NOMO-1 treated with dmso at 0.1 percent for 144 hours (cell line): ENCODE results near the gene NEUROG1.
A peak's percentile ranks its signal among the peaks of the same experiment; 100 is the strongest.
"Not testable (repeated sequence)": the region's sequence is repeated elsewhere in the genome, so short reads cannot be mapped to it uniquely, and the experiment has no call there.

Experiments
- DNase-seq: peaks from one replicate; lab custom pipeline; 2025; ENCODE audit not compliant: unreplicated experiment; lab: John Stamatoyannopoulos, UW

NEUROG1 gene

DNA sequence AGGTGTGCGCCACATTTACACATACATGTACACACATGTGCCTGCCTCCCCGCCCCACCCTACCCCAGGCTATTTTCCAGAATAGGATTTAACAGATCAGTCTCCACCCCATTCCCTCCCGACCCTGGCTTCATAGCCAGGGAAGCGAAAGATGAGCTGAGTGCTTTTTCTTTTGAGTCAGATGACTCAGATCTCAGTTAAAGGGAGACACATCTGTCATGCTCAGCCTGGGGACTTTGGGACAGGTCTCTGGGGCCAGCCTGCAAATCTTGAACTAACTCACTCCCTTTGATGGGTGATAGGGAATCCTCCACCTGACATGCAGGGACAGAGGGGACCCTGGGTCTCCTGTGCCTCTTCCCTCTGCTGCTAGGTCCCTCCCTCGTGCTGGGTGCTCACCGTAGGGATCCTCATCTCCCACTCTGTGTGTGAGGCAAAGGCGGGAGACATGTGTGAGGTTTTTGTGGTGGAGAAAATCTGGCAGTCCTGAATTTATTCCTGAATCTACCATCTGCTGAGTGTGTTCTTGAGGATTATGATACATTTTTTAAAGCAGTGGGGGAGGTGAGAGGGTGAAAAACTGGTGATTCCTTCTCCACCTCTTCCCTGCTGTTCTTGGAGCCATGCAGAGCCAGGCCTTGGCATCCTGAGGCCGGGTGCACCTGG, 37.7 kb downstream of the NEUROG1 start:
- no peak for DNase-seq

DNA sequence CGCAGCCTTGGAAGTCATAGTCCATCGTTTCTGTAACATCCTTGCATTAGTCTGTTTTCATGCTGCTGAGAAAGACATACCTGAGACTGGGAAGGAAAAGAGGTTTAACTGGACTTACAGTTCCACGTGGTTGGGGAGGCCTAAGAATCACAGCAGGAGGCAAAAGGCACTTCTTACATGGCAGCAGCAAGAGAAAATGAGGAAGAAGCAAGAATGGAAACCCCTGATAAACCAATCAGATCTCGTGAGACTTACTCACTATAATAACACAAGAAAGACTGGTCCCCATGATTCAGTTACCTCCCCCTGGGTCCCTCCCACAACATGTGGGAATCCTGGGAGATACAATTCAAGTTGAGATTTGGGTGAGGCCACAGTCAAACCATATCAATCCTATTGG, 40.2 kb downstream of the NEUROG1 start:
- not testable (repeated sequence) for DNase-seq

DNA sequence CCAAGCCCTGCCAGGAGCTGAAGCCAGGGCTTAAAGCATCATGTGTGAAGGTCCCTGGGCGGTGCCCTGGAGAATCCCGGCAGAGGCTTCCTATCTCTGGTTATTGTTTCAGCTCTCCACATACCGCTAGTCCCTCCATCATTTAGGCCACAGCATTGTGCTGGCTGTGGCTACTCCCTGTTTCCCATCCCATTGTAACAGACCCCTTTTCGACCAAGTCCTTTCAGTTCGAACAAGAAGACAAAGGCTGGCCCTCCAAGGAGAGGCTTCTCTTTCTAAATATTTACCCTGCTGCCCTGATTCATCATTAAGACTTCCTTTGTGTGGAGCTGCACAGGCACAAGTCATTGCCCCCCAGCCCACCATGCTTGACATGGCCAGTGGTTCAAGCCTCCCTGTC, 41.6 kb downstream of the NEUROG1 start:
- DNase-seq = no peak

DNA sequence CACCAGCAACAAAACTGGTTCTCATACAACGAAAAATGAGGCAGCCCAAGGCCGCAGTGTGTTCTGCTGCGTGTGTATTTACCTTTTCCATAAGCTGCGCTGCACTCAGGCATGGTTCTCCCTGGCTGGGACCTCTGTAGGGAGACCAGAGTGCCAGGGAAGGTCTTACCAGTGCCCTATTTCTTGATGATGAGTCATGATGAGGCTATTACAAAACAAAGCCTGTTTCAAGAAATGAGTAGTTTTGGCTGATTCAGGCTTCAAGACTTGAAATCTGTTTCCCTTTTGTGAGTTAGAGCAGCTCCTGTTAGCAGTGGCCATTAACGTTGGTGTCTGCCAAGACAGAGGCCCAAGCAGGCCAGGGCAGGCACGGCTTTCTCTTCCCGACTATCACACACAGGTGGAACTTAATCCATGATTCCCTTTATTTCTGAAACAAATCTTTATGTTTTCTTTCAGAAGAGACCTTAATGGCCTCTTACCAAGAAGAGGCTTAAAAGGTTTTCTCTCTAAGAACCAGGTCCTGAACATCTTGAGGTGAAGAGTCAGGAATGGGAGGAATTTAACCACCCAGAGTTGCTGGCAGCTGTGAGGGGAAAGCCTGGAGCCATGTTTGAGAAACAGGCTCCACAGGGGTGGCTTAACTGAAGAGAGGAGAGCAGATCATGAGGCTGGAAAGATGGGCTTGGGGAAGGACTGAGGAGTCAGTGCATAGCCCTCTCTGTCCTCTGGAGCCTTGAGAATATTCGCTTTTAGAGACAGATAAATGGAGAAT, 42.2 kb downstream of the NEUROG1 start:
- DNase-seq = peak; percentile 21

DNA sequence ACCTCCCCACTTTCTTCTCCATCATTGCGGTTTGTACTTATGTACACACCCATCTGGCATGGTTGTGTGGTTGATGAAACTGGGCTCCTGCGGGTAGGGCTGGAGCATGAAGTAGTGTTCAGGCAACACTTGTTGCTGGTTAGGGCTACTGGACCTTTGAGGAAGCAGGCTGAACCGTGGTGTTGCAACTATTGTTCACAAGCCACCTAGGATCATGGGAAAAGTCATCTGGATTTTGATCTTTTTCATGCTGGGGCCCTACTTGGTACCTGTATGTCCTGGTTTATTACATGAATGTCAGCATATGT, 43.5 kb downstream of the NEUROG1 start:
- DNase-seq = no peak

- DNase-seq = no peak
Observed at GRCh38 chr5:135491552-135492318, 44.0 kb downstream of the NEUROG1 start.

DNA sequence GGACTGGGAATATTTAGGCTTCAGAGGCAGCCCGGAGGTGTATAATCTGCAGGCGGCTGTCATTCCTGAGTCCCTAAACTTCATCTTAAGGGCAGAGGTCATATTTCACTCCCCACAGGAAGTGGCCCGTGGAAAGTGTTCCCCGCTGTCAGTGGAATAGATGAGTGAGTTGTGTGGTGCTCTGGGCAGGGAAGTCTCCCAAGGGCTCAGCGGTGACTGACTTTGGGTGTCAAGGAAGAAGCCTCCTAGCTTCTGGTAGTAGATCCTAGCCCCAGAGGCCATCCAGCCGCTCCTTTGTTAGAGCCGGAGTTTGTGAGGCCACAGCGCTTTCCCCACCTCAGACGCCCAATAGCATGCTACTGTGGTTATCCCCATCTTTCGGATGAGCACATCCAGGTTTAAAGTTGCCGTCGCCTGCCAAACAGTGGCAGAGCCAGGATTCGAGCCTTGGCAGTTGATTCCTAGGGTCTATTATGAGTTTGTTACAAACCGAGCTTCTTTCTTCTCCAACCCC, 44.7 kb downstream of the NEUROG1 start:
- DNase-seq = no peak

- no peak for DNase-seq
Observed at GRCh38 chr5:135490245-135491037, 45.3 kb downstream of the NEUROG1 start.

DNA sequence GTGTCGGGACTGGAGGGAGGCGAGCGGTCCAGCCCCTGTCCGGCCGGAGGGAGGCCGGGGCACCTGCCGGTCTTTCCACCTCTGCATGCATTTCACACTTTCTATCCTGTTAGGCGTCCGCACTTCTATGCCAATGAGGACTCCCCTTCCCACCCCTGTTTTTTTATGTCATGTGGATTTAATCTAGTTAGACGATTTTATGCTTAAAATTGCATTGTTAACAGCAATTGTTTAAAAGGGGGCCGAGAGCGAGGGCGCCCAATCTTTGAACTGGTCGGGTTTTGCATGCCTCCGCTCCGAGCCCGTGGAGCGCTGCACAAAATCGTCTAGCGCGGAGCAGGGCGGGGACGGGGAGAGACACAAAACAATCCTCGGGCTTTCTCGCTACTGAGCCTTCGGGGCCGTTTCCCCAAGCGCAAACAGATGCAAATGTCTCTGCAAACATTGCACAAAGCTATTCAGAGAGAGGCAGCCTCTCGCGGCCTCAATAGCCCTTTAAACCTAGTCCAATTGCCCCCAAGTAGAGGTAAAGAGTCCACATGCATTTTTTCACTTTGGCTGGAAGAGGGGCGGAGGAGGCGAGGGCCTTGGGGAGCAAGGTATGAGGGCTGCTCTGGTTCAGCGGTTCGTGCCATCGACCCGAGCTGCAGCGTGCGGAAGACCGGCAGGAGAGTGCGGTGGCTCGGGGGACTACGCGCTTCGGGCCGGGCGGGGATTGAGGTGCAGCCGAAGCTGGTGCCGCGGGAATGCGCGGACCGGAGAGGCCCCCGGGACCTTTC, 46.1 kb downstream of the NEUROG1 start:
- no peak for DNase-seq

DNA sequence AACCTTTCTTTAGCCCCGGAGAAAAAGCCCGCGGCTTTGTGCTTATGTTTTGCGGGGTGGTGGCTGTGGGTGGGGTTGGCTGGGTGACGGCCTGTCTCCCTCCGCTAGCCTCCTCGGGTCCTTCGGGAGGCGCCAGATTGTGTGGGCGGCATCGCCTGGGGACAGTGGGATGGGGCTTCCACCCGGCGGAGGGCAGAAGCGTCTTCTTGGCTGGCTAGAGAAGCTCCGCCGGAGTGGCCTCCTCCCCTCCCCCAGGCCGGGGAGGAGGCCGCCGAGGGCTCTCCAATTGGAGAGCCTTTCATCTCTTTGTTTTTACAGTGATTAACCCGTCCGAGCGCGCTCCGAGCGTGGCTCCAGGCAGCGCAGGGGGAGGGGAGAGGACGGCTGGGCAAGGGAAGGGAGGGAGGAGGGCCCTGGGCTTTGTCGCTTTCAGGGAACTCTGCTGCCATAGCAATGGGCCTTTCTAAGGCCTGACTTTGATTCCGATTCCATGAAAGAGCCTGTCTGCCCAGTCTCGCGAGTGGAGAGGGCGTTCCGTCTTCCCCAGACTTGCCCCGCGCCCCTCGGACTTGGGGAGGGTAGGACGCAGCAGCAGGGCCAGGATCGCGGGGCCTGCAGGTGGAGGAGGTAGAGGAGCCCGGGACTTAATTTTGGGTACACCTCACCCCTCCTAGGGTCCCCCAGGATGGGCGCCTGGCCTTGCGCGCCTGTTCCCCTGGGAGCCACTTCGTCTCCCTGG, 46.9 kb downstream of the NEUROG1 start:
- DNase-seq = no peak

DNA sequence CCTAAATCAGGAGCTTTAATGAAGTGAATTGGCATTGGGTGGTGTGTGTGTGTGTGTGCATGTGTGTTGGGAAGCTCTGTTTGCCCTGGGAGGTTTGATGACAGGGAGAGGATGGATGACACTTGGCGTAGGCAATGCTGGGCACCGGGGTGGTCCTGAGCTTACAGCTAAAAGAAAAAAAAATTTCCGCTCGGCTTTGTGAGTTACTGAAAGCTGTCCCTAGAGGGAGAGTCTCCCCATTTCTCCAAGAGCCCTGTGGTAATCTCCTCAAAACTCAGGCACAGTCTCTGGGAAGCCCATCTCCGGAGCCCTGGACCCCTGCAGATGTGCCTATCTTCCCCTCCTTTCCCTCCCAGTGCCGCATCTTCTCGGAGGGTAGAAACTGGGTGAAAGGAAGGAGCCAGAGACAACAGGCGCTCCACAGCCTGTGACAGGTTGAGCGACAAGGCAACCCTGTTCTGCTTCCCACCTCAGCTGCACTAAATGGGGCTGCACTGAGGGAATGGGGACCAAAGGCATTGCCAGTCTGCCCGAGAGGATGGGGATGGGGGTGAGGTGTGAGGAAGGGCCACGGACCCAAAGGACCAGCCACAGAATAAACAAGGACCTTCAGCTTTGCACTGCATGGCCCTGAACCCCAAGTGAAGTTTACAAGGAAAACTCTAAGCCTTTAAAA, 47.8 kb downstream of the NEUROG1 start:
- DNase-seq = no peak

DNA sequence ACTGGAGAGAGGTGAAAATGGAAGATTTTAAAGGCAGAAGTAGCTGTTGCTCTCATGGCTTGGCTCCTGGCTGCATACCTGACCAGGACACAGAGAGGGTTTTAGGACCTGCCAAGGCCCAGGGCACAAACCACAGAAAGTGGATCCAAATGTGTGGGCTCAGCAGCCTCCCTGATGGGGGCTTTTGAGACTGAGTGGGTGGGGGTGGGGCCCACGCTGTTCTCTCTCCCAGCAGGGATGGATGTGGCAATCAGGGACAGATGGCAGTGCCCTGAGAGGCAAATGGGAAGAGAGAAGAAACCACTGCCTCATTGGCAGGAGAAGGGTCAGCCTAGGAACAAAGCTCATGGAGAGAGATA, 48.7 kb downstream of the NEUROG1 start:
- no peak for DNase-seq

DNA sequence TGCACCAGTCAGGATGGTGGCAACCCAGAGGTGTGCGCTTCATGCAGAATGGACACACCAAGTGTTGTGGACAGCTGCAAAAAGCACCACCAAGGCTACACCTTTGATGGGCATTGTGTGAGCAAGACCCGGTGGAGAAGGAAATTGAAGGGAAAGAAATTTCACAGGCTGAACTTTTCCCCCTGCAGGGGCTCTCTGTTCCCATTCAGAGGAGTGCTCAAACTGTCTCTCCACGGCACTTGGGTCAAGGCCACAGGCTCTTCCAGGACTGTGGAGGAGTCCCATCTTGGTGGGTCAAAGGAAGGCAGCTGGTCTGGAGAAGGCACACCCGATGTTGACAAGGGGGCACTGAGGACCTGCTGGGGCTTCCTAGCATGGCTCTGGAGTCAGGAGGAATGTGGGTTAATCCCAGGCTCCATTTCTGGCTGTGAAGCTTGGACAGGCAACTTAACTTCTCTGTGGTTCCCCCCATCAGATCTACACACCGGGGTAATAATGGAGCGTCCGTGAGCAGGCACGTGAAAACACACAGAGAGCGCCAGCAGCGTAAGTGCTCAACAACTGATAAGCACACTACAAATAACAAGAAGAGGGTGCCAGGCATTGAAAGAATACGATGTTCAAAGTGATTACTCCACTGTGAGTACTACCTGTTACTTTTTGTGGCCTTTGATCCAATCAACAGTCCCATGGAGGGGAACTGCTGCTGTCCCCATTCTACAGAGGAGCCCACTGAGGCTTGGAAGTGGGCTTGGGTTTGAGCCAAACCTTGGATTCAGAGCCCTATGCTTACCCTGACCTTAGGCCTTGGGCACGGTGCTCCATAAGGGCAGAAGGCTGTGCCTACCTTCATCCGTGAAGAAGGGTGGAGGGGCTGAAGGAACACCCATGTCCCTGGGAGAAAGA, 49.4 kb downstream of the NEUROG1 start:
- no peak for DNase-seq

DNA sequence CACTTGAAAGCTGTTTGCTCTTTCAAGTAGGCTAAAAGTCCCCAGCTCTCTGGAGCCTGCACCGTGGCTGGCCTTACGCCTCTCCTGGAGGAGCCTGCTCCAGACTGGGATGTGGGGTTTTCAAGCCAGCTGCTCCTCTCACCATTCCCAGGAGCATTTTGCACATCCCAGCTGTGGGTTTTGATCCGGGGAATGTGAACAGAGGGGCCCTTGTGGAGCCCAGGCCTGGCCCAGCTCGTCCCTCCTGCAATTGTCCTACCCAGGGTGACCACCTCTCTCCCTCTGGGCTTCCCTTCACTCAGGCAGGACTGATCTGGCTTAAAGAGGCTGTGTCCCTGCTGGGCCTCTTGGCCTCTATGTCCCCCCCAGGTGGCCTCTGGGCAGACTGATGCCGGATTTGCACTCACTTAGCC, 51.1 kb downstream of the NEUROG1 start:
- DNase-seq = no peak
